ENCODE results near the gene GPR132.
"Not testable (repeated sequence)": the region's sequence is repeated elsewhere in the genome, so short reads cannot be mapped to it uniquely, and the experiment has no call there.

Gene GPR132

GRCh38 chr14:105043641-105044040, 21.6 kb downstream of the GPR132 start:
- H3K27ac ChIP-seq, result no peak overlapping the region
- TF ChIP-seq, protein P1, sequence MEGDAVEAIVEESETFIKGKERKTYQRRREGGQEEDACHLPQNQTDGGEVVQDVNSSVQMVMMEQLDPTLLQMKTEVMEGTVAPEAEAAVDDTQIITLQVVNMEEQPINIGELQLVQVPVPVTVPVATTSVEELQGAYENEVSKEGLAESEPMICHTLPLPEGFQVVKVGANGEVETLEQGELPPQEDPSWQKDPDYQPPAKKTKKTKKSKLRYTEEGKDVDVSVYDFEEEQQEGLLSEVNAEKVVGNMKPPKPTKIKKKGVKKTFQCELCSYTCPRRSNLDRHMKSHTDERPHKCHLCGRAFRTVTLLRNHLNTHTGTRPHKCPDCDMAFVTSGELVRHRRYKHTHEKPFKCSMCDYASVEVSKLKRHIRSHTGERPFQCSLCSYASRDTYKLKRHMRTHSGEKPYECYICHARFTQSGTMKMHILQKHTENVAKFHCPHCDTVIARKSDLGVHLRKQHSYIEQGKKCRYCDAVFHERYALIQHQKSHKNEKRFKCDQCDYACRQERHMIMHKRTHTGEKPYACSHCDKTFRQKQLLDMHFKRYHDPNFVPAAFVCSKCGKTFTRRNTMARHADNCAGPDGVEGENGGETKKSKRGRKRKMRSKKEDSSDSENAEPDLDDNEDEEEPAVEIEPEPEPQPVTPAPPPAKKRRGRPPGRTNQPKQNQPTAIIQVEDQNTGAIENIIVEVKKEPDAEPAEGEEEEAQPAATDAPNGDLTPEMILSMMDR (conservative IDR thresholded peaks at IDR 0.05), result no peak
- no peak for TF ChIP-seq ZFX (IDR thresholded peaks at IDR 0.05)

DNA sequence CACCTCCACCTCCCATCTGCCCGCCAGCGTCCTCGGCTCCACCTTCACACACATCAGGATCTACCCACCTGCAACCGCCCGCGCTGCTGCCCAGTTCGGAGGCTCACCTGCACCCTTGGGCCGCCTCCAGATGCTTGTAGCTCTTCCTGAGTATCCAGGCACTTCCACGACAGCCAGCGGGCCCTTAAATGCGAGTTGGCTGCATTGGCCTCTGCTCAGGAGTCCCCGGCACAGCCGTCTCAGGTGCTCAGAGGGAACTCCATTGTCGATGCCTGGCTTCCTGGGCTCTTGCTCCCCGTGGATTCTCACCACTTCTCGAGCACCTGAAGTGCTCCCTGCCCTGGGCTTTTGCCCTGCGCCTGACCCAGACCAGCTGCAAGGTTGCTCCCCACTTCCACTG, 22.4 kb downstream of the GPR132 start:
- TF ChIP-seq, protein P1 (conservative IDR thresholded peaks at IDR 0.05), result no peak
- no peak for TF ChIP-seq ZFX (IDR thresholded peaks at IDR 0.05)
- H3K27ac ChIP-seq, result no peak overlapping the region

DNA sequence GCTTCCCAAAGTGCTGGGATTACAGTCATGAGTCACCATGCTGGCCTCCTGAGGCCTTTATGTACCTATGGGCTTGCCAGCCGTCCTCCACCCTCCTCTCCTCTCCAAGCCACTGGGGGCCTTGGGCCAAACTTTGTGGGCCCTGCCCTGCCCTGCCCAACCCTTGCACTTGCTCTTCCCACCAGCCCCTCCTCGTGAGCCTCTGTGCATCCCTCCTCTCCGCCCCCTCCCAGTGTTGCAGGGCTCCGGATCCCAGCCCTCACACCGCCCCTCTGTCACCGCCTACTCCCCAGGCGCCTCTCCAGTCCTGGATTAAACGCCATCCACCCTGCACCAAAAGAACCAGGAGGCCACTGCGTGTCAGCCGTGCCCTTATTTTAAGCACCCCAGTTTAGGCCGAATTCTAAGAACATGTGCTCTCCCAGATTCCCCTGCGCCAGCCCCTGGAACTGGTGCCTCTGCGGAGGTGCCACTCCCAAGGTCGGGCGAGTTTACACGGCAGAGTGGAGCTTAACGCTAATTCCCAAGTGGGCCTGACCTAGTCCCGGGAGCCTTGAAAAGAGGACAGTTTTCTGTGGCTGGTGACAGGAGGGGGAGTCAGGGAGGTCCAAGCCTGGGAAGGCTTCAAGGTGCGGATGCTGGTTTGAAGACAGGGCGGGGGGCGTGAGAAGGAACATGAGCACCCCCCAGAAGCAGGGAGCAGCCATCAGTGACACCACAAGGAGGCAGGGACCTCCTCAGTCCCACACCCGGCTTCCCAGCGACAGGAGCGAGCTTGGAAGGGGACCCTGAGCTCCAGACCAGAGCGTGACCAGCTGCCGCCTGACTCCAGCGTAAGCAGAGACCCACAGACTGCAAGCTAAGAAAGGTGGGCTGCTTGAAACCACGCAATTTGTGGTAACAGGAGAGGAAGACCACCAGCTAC, 23.1 kb downstream of the GPR132 start:
- TF ChIP-seq ZFX (IDR thresholded peaks at IDR 0.05), result no peak
- TF ChIP-seq, protein P1 (conservative IDR thresholded peaks at IDR 0.05), result no peak
- no peak overlapping the region for H3K27ac ChIP-seq

- TF ChIP-seq ZFX (IDR thresholded peaks at IDR 0.05), result no peak
- TF ChIP-seq, protein P1 (conservative IDR thresholded peaks at IDR 0.05), result no peak
- no peak overlapping the region for H3K27ac ChIP-seq
Observed at GRCh38 chr14:105039458-105040205, 25.6 kb downstream of the GPR132 start.

DNA sequence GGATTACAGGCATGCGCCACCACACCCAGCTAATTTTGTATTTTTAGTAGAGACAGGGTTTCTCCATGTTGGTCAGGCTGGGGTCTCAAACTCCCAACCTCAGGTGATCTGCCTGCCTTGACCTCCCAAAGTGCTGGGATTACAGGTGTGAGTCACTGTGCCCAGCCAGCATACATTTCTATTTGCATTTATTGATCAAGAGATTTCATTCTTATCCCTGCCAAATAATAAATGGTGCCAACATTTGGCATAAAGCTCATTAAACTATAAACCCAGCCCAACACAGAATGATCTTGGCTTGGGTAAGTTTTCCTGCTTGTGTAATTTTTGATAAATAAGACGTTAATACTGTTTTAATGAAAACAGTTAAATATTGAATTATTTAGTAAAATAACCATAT, 29.6 kb downstream of the GPR132 start:
- peak overlapping the region; percentile 24; the same call in 1 of the 2 replicates for H3K27ac ChIP-seq

DNA sequence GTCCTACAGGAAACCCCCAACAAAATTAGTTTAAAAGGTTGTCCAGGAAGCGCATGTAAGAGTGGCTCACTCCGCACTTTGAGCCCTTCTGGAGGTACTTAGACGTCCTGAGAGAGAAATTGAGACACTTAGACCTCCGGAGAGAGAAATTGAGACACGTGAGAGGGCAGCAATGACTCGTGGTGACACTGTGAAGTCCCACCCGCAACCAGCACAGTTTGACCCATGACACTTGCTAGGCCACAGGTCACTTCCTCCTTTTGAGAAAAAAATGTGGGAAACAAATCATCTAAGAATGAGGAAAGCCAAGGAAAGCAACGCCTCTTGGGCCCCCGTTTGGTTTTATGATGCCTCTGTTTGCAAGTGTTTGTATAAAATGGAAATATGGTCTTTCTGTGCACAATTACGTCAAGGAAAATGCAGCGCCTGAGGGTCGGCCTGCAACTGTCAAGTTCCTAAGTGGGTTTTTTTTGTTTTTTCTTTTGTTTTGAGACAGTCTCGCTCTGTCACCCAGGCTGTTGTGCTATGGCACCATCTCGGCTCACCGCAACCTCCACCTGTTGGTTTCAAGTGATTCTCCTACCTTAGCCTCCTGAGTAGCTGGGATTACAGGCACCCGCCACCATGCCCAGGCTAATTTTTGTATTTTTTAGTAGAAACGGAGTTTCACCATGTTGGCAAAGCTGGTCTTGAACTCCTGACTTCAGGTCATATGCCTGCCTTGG, 30.8 kb downstream of the GPR132 start:
- TF ChIP-seq, protein P1 (conservative IDR thresholded peaks at IDR 0.05), result no peak
- no peak for TF ChIP-seq ZFX (IDR thresholded peaks at IDR 0.05)
- no peak overlapping the region for H3K27ac ChIP-seq

GRCh38 chr14:105033412-105033900, 31.8 kb downstream of the GPR132 start:
- not testable (repeated sequence) for H3K27ac ChIP-seq

GRCh38 chr14:105032451-105032901, 32.8 kb downstream of the GPR132 start:
- H3K27ac ChIP-seq, result not testable (repeated sequence)
